OCI-LY1 (cell line): Measurements from ENCODE around the gene LCE2B.
"Not testable (repeated sequence)": the region's sequence is repeated elsewhere in the genome, so short reads cannot be mapped to it uniquely, and the experiment has no call there.

ENCODE experiments used
- H2AFZ ChIP-seq: fragments of 200-600 bp; sonication (generic), shearing (Covaris generic); 2 replicates; pipeline ENCODE4 v1.6.0; 2014; ENCODE audit warnings: antibody characterized with exemption, mild to moderate bottlenecking, low read length
- H3F3A ChIP-seq: fragments of 200-600 bp; sonication (generic), shearing (Covaris generic); 2 replicates; pipeline ENCODE4 v1.6.0; 2014; ENCODE audit warnings: mild to moderate bottlenecking, antibody characterized with exemption, low read length, moderate library complexity; ENCODE audit not compliant: insufficient read depth
- H3K27ac ChIP-seq: fragments of 200-600 bp; sonication (generic); 2 replicates; pipeline ENCODE4 v1.5.1; 2014; ENCODE audit warnings: low read length, mixed run types, mild to moderate bottlenecking, low read depth; ENCODE audit not compliant: poor library complexity, severe bottlenecking
- H3K27me3 ChIP-seq: fragments of 200-600 bp; sonication (generic); 2 replicates; pipeline ENCODE4 v1.6.0; 2014; ENCODE audit warnings: antibody characterized with exemption, mild to moderate bottlenecking, low read length, moderate library complexity; ENCODE audit not compliant: insufficient read depth
- H3K36me3 ChIP-seq: fragments of 200-600 bp; sonication (generic); 2 replicates; pipeline ENCODE4 v1.6.1; 2014; ENCODE audit warnings: mild to moderate bottlenecking, antibody characterized with exemption, low read length, moderate library complexity, mixed read lengths; ENCODE audit not compliant: insufficient read depth
- H3K4me1 ChIP-seq: fragments of 200-600 bp; sonication (generic); 2 replicates; pipeline ENCODE4 v1.5.1; 2014; ENCODE audit warnings: mild to moderate bottlenecking, low read length, moderate library complexity; ENCODE audit not compliant: insufficient read depth, severe bottlenecking
- H3K4me2 ChIP-seq: fragments of 200-600 bp; sonication (generic), shearing (Covaris generic); 2 replicates; pipeline ENCODE4 v1.6.1; 2014; ENCODE audit warnings: low read length
- H3K4me3 ChIP-seq: fragments of 200-600 bp; sonication (generic); 2 replicates; pipeline ENCODE4 v1.5.1; 2014; ENCODE audit warnings: low read length, low read depth, mild to moderate bottlenecking, mixed read lengths; ENCODE audit not compliant: poor library complexity, severe bottlenecking
- H3K79me2 ChIP-seq: fragments of 200-600 bp; shearing (Covaris generic); 2 replicates; pipeline ENCODE4 v1.6.1; 2016; ENCODE audit warnings: mixed run types, low read length, mixed read lengths; ENCODE audit not compliant: insufficient read depth
- H3K9ac ChIP-seq: fragments of 200-600 bp; sonication (generic), shearing (Covaris generic); 2 replicates; pipeline ENCODE4 v1.6.1; 2014; ENCODE audit warnings: mild to moderate bottlenecking, low read length, mixed read lengths
- H3K9me2 ChIP-seq: fragments of 200-600 bp; sonication (generic), shearing (Covaris generic); 2 replicates; pipeline ENCODE4 v1.6.1; 2014; ENCODE audit warnings: low read depth, mild to moderate bottlenecking, low read length, mixed read lengths
- H3K9me3 ChIP-seq: fragments of 200-600 bp; shearing (Covaris generic); 2 replicates; pipeline ENCODE4 v1.6.1; 2014; ENCODE audit warnings: low read length, mixed read lengths
- H4K20me1 ChIP-seq: fragments of 200-600 bp; sonication (generic), shearing (Covaris generic); 2 replicates; pipeline ENCODE4 v1.6.0; 2016; ENCODE audit warnings: mild to moderate bottlenecking, low read length; ENCODE audit not compliant: insufficient read depth
- EZH2 ChIP-seq: fragments of 200-600 bp; sonication (generic), shearing (Covaris generic); IDR thresholded peaks from 2 replicates; pipeline ENCODE4 v1.8.0; 2017; ENCODE audit warnings: borderline replicate concordance, mixed run types, mild to moderate bottlenecking, antibody characterized with exemption, low read length, moderate library complexity, mixed read lengths
- TF ChIP-seq, protein P1 (sequence below): fragments of 200-600 bp; sonication (generic), shearing (Covaris generic); IDR thresholded peaks from 2 replicates; pipeline ENCODE4 v1.5.1; 2017; ENCODE audit warnings: mild to moderate bottlenecking, antibody characterized with exemption, low read length, moderate library complexity, mixed read lengths

Gene LCE2B

GRCh38 chr1:152685823-152686222 lies at the start of gene LCE2B:
TSS of gene LCE2B (plus strand) at chr1:152686123. CDS start at chr1:152686844, 721 bp downstream.
- not testable (repeated sequence) for H3K9me2 ChIP-seq, H3F3A ChIP-seq, H3K79me2 ChIP-seq, H3K4me2 ChIP-seq, H3K4me1 ChIP-seq, H3K9ac ChIP-seq, H3K9me3 ChIP-seq, H3K27ac ChIP-seq, H3K27me3 ChIP-seq, H4K20me1 ChIP-seq, H3K4me3 ChIP-seq, H2AFZ ChIP-seq, H3K36me3 ChIP-seq

DNA sequence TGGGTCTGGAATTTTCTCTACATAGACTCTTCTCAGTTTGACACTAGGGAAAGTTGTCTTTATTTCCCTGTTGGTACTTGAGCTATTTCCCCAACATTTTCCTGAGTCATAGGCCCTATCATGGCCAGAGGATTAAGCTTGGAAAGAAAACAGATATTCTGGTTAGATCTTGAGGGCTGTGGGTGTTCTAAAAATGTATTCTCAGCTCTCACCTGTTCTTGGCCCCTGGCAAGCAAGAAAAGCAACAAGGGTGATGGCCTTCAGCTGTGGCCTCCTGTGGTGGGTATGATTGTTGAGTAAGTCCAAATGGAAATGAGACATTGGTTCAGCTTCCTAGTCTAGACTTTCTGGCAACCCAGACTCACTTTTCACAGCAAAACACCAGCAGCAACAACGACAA lies 45.6 kb upstream of the LCE2B start:
- Histone ChIP-seq H3K4me3 (no peak overlapping the region), H3K79me2 (no peaks in the 10 kb centered on the region), H3K27ac (no peak overlapping the region), H3K9me2 (no peaks in the 10 kb centered on the region), H3K4me1 (no peaks in the 10 kb centered on the region), H3K9me3 (no peaks in the 10 kb centered on the region), H3K4me2 (no peak overlapping the region), H3K27me3 (no peaks in the 10 kb centered on the region), H3F3A (no peaks in the 10 kb centered on the region), H3K9ac (no peak overlapping the region), H3K36me3 (no peaks in the 10 kb centered on the region), H2AFZ (no peak overlapping the region), H4K20me1 (no peaks in the 10 kb centered on the region)
- TF ChIP-seq, protein P1, sequence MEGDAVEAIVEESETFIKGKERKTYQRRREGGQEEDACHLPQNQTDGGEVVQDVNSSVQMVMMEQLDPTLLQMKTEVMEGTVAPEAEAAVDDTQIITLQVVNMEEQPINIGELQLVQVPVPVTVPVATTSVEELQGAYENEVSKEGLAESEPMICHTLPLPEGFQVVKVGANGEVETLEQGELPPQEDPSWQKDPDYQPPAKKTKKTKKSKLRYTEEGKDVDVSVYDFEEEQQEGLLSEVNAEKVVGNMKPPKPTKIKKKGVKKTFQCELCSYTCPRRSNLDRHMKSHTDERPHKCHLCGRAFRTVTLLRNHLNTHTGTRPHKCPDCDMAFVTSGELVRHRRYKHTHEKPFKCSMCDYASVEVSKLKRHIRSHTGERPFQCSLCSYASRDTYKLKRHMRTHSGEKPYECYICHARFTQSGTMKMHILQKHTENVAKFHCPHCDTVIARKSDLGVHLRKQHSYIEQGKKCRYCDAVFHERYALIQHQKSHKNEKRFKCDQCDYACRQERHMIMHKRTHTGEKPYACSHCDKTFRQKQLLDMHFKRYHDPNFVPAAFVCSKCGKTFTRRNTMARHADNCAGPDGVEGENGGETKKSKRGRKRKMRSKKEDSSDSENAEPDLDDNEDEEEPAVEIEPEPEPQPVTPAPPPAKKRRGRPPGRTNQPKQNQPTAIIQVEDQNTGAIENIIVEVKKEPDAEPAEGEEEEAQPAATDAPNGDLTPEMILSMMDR: no peak

DNA sequence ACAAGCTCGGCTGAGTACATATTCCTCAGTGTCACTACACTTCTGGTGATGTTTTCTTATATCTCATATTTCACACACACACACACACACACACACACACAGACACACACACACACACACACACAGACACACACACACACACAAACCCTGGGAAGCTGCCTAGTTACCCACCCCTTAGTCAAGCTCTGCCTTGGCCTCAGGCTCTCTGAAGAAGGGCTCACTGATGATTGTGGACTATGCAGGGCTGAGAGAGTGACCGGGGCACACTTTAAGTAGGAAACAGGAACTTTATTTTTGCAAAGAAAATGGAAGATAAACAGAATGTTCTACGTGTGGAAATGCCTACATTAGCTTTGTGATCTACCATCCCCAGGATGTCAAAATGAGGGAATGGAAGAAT lies 42.0 kb upstream of the LCE2B start:
- Histone ChIP-seq H3K27me3 (no peaks in the 10 kb centered on the region), H3K9me3 (no peaks in the 10 kb centered on the region), H3K9ac (no peak overlapping the region), H3K36me3 (no peaks in the 10 kb centered on the region), H4K20me1 (no peaks in the 10 kb centered on the region), H3K9me2 (no peaks in the 10 kb centered on the region), H3K4me2 (no peak overlapping the region), H3K27ac (no peak overlapping the region), H3F3A (no peaks in the 10 kb centered on the region), H3K4me1 (no peaks in the 10 kb centered on the region), H3K4me3 (no peak overlapping the region), H2AFZ (no peak overlapping the region), H3K79me2 (no peaks in the 10 kb centered on the region)
- TF ChIP-seq, protein P1: no peak
- TF ChIP-seq EZH2: no peak

- Histone ChIP-seq H3K27me3 (no peaks in the 10 kb centered on the region), H3K9me2 (no peaks in the 10 kb centered on the region), H3K79me2 (no peaks in the 10 kb centered on the region), H3K4me2 (no peak overlapping the region), H3K4me1 (no peaks in the 10 kb centered on the region), H3K4me3 (no peak overlapping the region), H3K27ac (no peak overlapping the region), H2AFZ (no peak overlapping the region), H3K9ac (no peak overlapping the region), H4K20me1 (no peaks in the 10 kb centered on the region), H3K9me3 (no peaks in the 10 kb centered on the region), H3F3A (no peaks in the 10 kb centered on the region), H3K36me3 (no peaks in the 10 kb centered on the region)
- TF ChIP-seq EZH2: no peak
- TF ChIP-seq, protein P1: no peak
Measured at GRCh38 chr1:152645146-152645545, 40.8 kb upstream of the LCE2B start.
